GM23338 (cell line): ENCODE measurements around the gene SCG3. TPM values are rescaled to one million over a fixed set of nuclear protein-coding genes. Genes with fewer than 3 reads are reported as not detected.

ENCODE experiments used
- ATAC-seq: fragments of 200-7000 bp; cut with Tn5 transposase; 3 replicates; pipeline ENCODE4 v1.9.1; 2020
- DNase-seq: peaks from one replicate; pipeline ENCODE4 v3.0.0-alpha.2; 2015; ENCODE audit warnings: low spot score
- H2AFZ ChIP-seq: fragments of 200-600 bp; sonication (generic); 2 replicates; pipeline ENCODE4 v1.8.0; 2016; ENCODE audit warnings: antibody characterized with exemption, mild to moderate bottlenecking, moderate library complexity
- H3F3A ChIP-seq: fragments of 200-600 bp; sonication (generic); replicated peaks from 2 replicates; pipeline ENCODE4 v1.8.0; 2017; ENCODE audit warnings: antibody characterized with exemption, mixed run types, low read depth
- H3K27ac ChIP-seq: fragments of 200-600 bp; sonication (generic); 2 replicates; pipeline ENCODE4 v1.6.1; 2016; ENCODE audit warnings: low read depth
- H3K27me3 ChIP-seq: fragments of 200-600 bp; sonication (generic); 2 replicates; pipeline ENCODE4 v1.8.0; 2016; ENCODE audit warnings: mild to moderate bottlenecking, mixed run types, moderate library complexity; ENCODE audit not compliant: insufficient read depth
- H3K36me3 ChIP-seq: fragments of 200-600 bp; sonication (generic); 2 replicates; pipeline ENCODE4 v1.8.0; 2016; ENCODE audit warnings: mild to moderate bottlenecking; ENCODE audit not compliant: insufficient read depth
- H3K4me1 ChIP-seq: fragments of 200-600 bp; sonication (generic); 2 replicates; pipeline ENCODE4 v1.8.0; 2016; ENCODE audit warnings: mild to moderate bottlenecking, moderate library complexity; ENCODE audit not compliant: insufficient read depth
- H3K4me2 ChIP-seq: fragments of 200-600 bp; sonication (generic); 2 replicates; pipeline ENCODE4 v1.7.1; 2017; ENCODE audit warnings: mixed run types
- H3K4me3 ChIP-seq: fragments of 200-600 bp; sonication (generic); 2 replicates; pipeline ENCODE4 v1.6.1; 2016; ENCODE audit warnings: mixed run types
- H3K79me2 ChIP-seq: fragments of 200-600 bp; sonication (generic); replicated peaks from 2 replicates; pipeline ENCODE4 v1.8.0; 2017; ENCODE audit warnings: mild to moderate bottlenecking; ENCODE audit not compliant: insufficient read depth
- H3K9me2 ChIP-seq: fragments of 200-600 bp; sonication (generic); 2 replicates; pipeline ENCODE4 v1.8.0; 2017; ENCODE audit not compliant: insufficient read depth
- H4K20me1 ChIP-seq: fragments of 200-600 bp; sonication (generic); replicated peaks from 2 replicates; pipeline ENCODE4 v1.8.0; 2017; ENCODE audit warnings: mild to moderate bottlenecking; ENCODE audit not compliant: insufficient read depth
- H3K27ac Mint-ChIP-seq: 2 replicates; pipeline ENCODE4 v1.8.0; 2020; ENCODE audit warnings: inconsistent platforms, mild to moderate bottlenecking, moderate library complexity, mixed read lengths
- H3K27me3 Mint-ChIP-seq: 3 replicates; pipeline ENCODE4 v1.8.0; 2022; ENCODE audit warnings: low read depth, mild to moderate bottlenecking, moderate library complexity, mixed read lengths, inconsistent platforms; ENCODE audit not compliant: insufficient read depth, poor library complexity
- H3K36me3 Mint-ChIP-seq: 3 replicates; pipeline ENCODE4 v1.8.0; 2021; ENCODE audit warnings: low read depth, mild to moderate bottlenecking, inconsistent platforms, moderate library complexity, mixed read lengths
- H3K4me1 Mint-ChIP-seq: 3 replicates; pipeline ENCODE4 v1.8.0; 2020; ENCODE audit warnings: mild to moderate bottlenecking, inconsistent platforms, mixed read lengths
- H3K4me3 Mint-ChIP-seq: 3 replicates; pipeline ENCODE4 v1.8.0; 2021; ENCODE audit warnings: moderate library complexity, mild to moderate bottlenecking, inconsistent platforms, mixed read lengths
- H3K9me3 Mint-ChIP-seq: 3 replicates; pipeline ENCODE4 v1.8.0; 2020; ENCODE audit warnings: moderate library complexity, mild to moderate bottlenecking, inconsistent platforms, mixed read lengths
- CREB1 ChIP-seq: fragments of 250-450 bp; sonication (Bioruptor Pico); IDR thresholded peaks from 2 replicates; pipeline ENCODE4 v1.5.0; 2020; ENCODE audit warnings: low read depth, mild to moderate bottlenecking, moderate library complexity
- CTCF ChIP-seq, 2 experiments: fragments of 200-600 bp in 1 of 2; sonication (generic) in 1 of 2; conservative IDR thresholded peaks; 2 replicates each; pipeline versions ENCODE4 v1.5.1 to v1.6.1; 2016 to 2017; ENCODE audit warnings: antibody characterized with exemption in 2 of 2, low read depth in 2 of 2, mild to moderate bottlenecking in 2 of 2, moderate library complexity in 1 of 2
- EZH2 ChIP-seq: fragments of 200-600 bp; sonication (generic); IDR thresholded peaks from one replicate; pipeline ENCODE4 v1.8.0; 2017; ENCODE audit warnings: antibody characterized with exemption, mild to moderate bottlenecking, low read depth; ENCODE audit not compliant: unreplicated experiment
- EZH2phosphoT487 ChIP-seq: fragments of 200-600 bp; sonication (generic); IDR thresholded peaks from one replicate; pipeline ENCODE4 v1.8.1; 2018; ENCODE audit warnings: antibody characterized with exemption; ENCODE audit not compliant: unreplicated experiment
- POLR2AphosphoS5 ChIP-seq: IDR thresholded peaks from 2 replicates; pipeline ENCODE4 v1.6.1; 2016; ENCODE audit warnings: antibody characterized with exemption, low read depth
- STAT1 ChIP-seq: IDR thresholded peaks from one replicate; pipeline ENCODE4 v1.6.1; 2016; ENCODE audit warnings: antibody characterized with exemption; ENCODE audit not compliant: unreplicated experiment
- ZNF114 ChIP-seq: fragments of 250-450 bp; sonication (Bioruptor Pico); IDR thresholded peaks from 2 replicates; pipeline ENCODE4 v1.5.0; 2020; ENCODE audit warnings: mild to moderate bottlenecking, moderate library complexity
- ZNF331 ChIP-seq: fragments of 250-450 bp; sonication (Bioruptor Pico); IDR thresholded peaks from 2 replicates; pipeline ENCODE4 v1.5.0; 2020; ENCODE audit warnings: low read depth, mild to moderate bottlenecking, moderate library complexity
- ZNF462 ChIP-seq: fragments of 250-450 bp; sonication (Bioruptor Pico); IDR thresholded peaks from 2 replicates; pipeline ENCODE4 v1.5.0; 2020; ENCODE audit warnings: mild to moderate bottlenecking, moderate library complexity
- polyA plus RNA-seq: library from polyadenylated mRNA; unstranded; fragments of >200 nt; fragmentation: Nextera tagmentation; extraction: Ambion mirVana; gene quantifications from 2 replicates; pipeline ENCODE4 v1.2.1, GENCODE V29; 2016
- total RNA-seq: library from RNA; depleted of rRNA; stranded (reverse); fragments of >200 nt; shearing (Covaris generic); gene quantifications from 2 replicates; pipeline ENCODE4 v1.2.3, GENCODE V29; 2014

SCG3 gene
- total and polyA plus RNA-seq, 2 experiments from 2014 or later = 44.2 to 99.5 TPM

- TF ChIP-seq STAT1 = no peak
- no peak for TF ChIP-seq ZNF114 (CRISPR knock-in tag)
- TF ChIP-seq ZNF462 = no peak
These were observed 6.1 kb upstream of the SCG3 start (continued) for GRCh38 chr15:51675234-51675633.

- Histone ChIP-seq H3K4me1 (peaks cover 21% of the 10 kb centered on the region), H3K27ac (no peak overlapping the region), H3K79me2 (peaks cover under 1% of the 10 kb centered on the region; the same call in 1 of the 2 replicates), H3K9me2 (no peaks in the 10 kb centered on the region), H3K4me2 (no peak overlapping the region), H3F3A (no peaks in the 10 kb centered on the region), H2AFZ (no peak overlapping the region), H3K36me3 (no peaks in the 10 kb centered on the region), H4K20me1 (no peaks in the 10 kb centered on the region), H3K27me3 (no peaks in the 10 kb centered on the region), H3K4me3 (no peak overlapping the region)
- no peak overlapping the region for H3K27ac Mint-ChIP-seq
- H3K4me3 Mint-ChIP-seq = no peak overlapping the region
- peaks cover 10% of the 10 kb centered on the region for H3K27me3 Mint-ChIP-seq
- H3K9me3 Mint-ChIP-seq = no peaks in the 10 kb centered on the region
- H3K4me1 Mint-ChIP-seq = peaks cover 23% of the 10 kb centered on the region
- ATAC-seq = no peak
- no peaks in the 10 kb centered on the region for H3K36me3 Mint-ChIP-seq
- DNase-seq = no peak
- no peak for TF ChIP-seq POLR2AphosphoS5
- TF ChIP-seq ZNF331 (CRISPR knock-in tag) = no peak
- TF ChIP-seq ZNF114 (CRISPR knock-in tag) = no peak
- TF ChIP-seq CREB1 (CRISPR knock-in tag) = no peak
- TF ChIP-seq EZH2 = no peak
- no peak for TF ChIP-seq CTCF (conservative IDR thresholded peaks at IDR 0.05; ENCODE audit: low read depth in 2 of 2)
- no peak for TF ChIP-seq EZH2phosphoT487
- TF ChIP-seq ZNF462 = no peak
These were observed 4.3 kb upstream of the SCG3 start for GRCh38 chr15:51677021-51677420.
